WTC11 (cell line): ENCODE data around the gene APMAP. TPM values are rescaled to one million over a fixed set of nuclear protein-coding genes. Genes with fewer than 3 reads are reported as not detected.

Experiments used
- ATAC-seq: fragments of 200-7000 bp; cut with Tn5 transposase; 2 replicates; pipeline ENCODE4 v1.10.0; 2021; ENCODE audit warnings: mild to moderate bottlenecking, moderate library complexity
- CTCF ChIA-PET: fragments of 300-600 bp; sonication (Branson Sonifier 250); formaldehyde crosslinking; loops from one replicate; lab custom pipeline; 2021; ENCODE audit warnings: antibody characterized with exemption; lab: Charles Lee
- POLR2A ChIA-PET: fragments of 350-600 bp; sonication (Branson Sonifier 250); formaldehyde crosslinking; loops from one replicate; lab custom pipeline; 2021; ENCODE audit warnings: antibody characterized with exemption; lab: Charles Lee
- DNase-seq: peaks from one replicate; pipeline ENCODE4 v3.0.0; 2021; ENCODE audit warnings: low spot score
- H3K27ac Mint-ChIP-seq: 2 replicates; pipeline ENCODE4 v1.8.0; 2021; ENCODE audit warnings: mixed read lengths
- H3K27me3 Mint-ChIP-seq: 2 replicates; pipeline ENCODE4 v1.8.0; 2021; ENCODE audit warnings: low read depth, mild to moderate bottlenecking, moderate library complexity, mixed read lengths
- H3K36me3 Mint-ChIP-seq: 2 replicates; pipeline ENCODE4 v1.8.0; 2021; ENCODE audit warnings: mixed read lengths
- H3K4me1 Mint-ChIP-seq: 2 replicates; pipeline ENCODE4 v1.8.0; 2022; ENCODE audit warnings: mixed read lengths
- H3K4me3 Mint-ChIP-seq: 2 replicates; pipeline ENCODE4 v1.8.0; 2021; ENCODE audit warnings: mild to moderate bottlenecking, moderate library complexity, mixed read lengths
- H3K9me3 Mint-ChIP-seq: 2 replicates; pipeline ENCODE4 v1.8.0; 2021; ENCODE audit warnings: mixed read lengths
- GABPB1 ChIP-seq: sonication (generic); formaldehyde crosslinking; IDR thresholded peaks from 2 replicates; pipeline ENCODE4 v1.8.1; 2023; ENCODE audit warnings: mild to moderate bottlenecking, missing genetic modification reagents
- GRHL2 ChIP-seq: fragments of 250-450 bp; sonication (Bioruptor Pico); IDR thresholded peaks from 2 replicates; pipeline ENCODE4 v1.8.0; 2022; ENCODE audit warnings: mild to moderate bottlenecking, moderate library complexity; ENCODE audit not compliant: insufficient replicate concordance, severe bottlenecking
- MYBL2 ChIP-seq: sonication (generic); formaldehyde crosslinking; IDR thresholded peaks from 2 replicates; pipeline ENCODE4 v1.8.1; 2023; ENCODE audit warnings: mild to moderate bottlenecking, moderate library complexity, missing genetic modification reagents
- RELA ChIP-seq: sonication (generic); formaldehyde crosslinking; IDR thresholded peaks from 2 replicates; pipeline ENCODE4 v1.8.1; 2022; ENCODE audit warnings: missing genetic modification reagents, mild to moderate bottlenecking, borderline replicate concordance
- TEAD1 ChIP-seq: sonication (generic); formaldehyde crosslinking; IDR thresholded peaks from 2 replicates; pipeline ENCODE4 v1.8.0; 2022; ENCODE audit warnings: mild to moderate bottlenecking, missing genetic modification reagents
- TEAD4 ChIP-seq: sonication (generic); formaldehyde crosslinking; IDR thresholded peaks from 2 replicates; pipeline ENCODE4 v1.8.0; 2022; ENCODE audit warnings: mild to moderate bottlenecking, missing genetic modification reagents
- ZBTB21 ChIP-seq: sonication (generic); formaldehyde crosslinking; IDR thresholded peaks from 2 replicates; pipeline ENCODE4 v1.8.1; 2023; ENCODE audit warnings: mild to moderate bottlenecking, missing genetic modification reagents, borderline replicate concordance
- ZNF416 ChIP-seq: fragments of 250-450 bp; sonication (Bioruptor Pico); IDR thresholded peaks from 2 replicates; pipeline ENCODE4 v1.9.0; 2021; ENCODE audit warnings: mild to moderate bottlenecking, inconsistent platforms
- total RNA-seq: library from RNA; stranded (reverse); gene quantifications from 3 replicates; pipeline ENCODE4 v1.2.3, GENCODE V29; 2021
- TF ChIP-seq, protein P1 (sequence below): sonication (generic); formaldehyde crosslinking; IDR thresholded peaks from 2 replicates; pipeline ENCODE4 v1.8.1; 2023; ENCODE audit warnings: mild to moderate bottlenecking, missing genetic modification reagents
- TF ChIP-seq, protein P2 (sequence below): sonication (generic); formaldehyde crosslinking; conservative IDR thresholded peaks from 2 replicates; pipeline ENCODE4 v1.8.1; 2022; ENCODE audit warnings: mild to moderate bottlenecking, missing genetic modification reagents
- TF ChIP-seq, protein P3 (sequence below): sonication (generic); formaldehyde crosslinking; IDR thresholded peaks from 2 replicates; pipeline ENCODE4 v1.8.0; 2023; ENCODE audit warnings: mild to moderate bottlenecking, missing genetic modification reagents
- TF ChIP-seq, protein P4 (sequence below): sonication (generic); formaldehyde crosslinking; IDR thresholded peaks from 2 replicates; pipeline ENCODE4 v1.8.1; 2023; ENCODE audit warnings: mild to moderate bottlenecking, missing genetic modification reagents, moderate library complexity
- TF ChIP-seq, protein P5 (sequence below): sonication (generic); formaldehyde crosslinking; IDR thresholded peaks from 2 replicates; pipeline ENCODE4 v1.8.1; 2022; ENCODE audit warnings: low read depth, missing genetic modification reagents, borderline replicate concordance
- TF ChIP-seq, protein P6 (sequence below): fragments of 250-450 bp; sonication (Bioruptor Pico); IDR thresholded peaks from 2 replicates; pipeline ENCODE4 v1.9.0; 2021; ENCODE audit warnings: mild to moderate bottlenecking
- TF ChIP-seq, protein P7 (sequence below): sonication (generic); formaldehyde crosslinking; IDR thresholded peaks from 2 replicates; pipeline ENCODE4 v1.8.0; 2022; ENCODE audit warnings: mild to moderate bottlenecking, missing genetic modification reagents

Gene APMAP
- total RNA-seq, 1 experiment from 2014 or later, result 55.3 TPM

DNA sequence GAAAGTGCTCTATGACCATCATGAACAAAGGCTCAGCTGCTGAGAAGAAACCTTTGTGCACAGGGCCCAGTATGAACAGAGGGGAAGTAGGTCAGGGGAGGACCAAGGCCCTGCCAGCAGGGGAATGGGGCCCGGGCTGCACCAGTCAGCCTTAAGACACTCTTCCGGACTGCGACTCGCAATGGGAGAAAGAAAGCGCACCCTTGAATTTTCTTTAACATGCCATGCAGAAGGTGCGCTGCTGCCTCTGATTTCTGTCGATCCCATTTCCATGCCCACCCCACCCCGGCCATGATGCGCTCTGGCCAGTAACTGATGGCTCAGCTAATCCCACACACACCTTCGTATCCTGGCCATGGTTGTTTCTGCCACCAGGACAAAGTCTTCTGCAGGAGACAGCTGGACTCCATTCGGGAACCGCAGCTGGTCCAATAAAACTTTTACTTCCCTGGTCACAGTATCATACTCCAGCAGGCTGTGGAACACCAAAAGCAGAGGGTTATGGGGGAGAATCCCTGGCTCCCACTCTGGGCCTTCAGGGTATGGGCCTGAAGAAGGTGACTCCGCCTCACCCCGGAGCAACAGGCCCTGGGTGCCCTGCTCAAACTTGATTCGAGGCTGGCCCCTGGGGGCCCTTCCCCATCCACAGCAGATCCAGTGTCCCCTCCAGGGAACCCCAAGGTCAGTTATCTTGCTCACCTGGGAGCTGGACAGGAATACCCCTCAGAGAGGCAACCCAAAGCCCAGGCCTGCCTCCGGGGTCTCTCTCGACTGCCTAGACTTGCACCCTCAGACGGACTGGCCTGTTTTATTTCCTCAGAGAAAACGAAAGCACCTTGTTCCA, 23.1 kb downstream of the APMAP start:
- no peak for TF ChIP-seq ZBTB21 (CRISPR knock-in tag)
- TF ChIP-seq, protein P1, sequence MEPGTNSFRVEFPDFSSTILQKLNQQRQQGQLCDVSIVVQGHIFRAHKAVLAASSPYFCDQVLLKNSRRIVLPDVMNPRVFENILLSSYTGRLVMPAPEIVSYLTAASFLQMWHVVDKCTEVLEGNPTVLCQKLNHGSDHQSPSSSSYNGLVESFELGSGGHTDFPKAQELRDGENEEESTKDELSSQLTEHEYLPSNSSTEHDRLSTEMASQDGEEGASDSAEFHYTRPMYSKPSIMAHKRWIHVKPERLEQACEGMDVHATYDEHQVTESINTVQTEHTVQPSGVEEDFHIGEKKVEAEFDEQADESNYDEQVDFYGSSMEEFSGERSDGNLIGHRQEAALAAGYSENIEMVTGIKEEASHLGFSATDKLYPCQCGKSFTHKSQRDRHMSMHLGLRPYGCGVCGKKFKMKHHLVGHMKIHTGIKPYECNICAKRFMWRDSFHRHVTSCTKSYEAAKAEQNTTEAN (CRISPR knock-in tag), result no peak
- TF ChIP-seq, protein P2, sequence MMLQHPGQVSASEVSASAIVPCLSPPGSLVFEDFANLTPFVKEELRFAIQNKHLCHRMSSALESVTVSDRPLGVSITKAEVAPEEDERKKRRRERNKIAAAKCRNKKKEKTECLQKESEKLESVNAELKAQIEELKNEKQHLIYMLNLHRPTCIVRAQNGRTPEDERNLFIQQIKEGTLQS, result no peak
- TF ChIP-seq, protein P3, sequence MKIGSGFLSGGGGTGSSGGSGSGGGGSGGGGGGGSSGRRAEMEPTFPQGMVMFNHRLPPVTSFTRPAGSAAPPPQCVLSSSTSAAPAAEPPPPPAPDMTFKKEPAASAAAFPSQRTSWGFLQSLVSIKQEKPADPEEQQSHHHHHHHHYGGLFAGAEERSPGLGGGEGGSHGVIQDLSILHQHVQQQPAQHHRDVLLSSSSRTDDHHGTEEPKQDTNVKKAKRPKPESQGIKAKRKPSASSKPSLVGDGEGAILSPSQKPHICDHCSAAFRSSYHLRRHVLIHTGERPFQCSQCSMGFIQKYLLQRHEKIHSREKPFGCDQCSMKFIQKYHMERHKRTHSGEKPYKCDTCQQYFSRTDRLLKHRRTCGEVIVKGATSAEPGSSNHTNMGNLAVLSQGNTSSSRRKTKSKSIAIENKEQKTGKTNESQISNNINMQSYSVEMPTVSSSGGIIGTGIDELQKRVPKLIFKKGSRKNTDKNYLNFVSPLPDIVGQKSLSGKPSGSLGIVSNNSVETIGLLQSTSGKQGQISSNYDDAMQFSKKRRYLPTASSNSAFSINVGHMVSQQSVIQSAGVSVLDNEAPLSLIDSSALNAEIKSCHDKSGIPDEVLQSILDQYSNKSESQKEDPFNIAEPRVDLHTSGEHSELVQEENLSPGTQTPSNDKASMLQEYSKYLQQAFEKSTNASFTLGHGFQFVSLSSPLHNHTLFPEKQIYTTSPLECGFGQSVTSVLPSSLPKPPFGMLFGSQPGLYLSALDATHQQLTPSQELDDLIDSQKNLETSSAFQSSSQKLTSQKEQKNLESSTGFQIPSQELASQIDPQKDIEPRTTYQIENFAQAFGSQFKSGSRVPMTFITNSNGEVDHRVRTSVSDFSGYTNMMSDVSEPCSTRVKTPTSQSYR, result no peak
- Mint-ChIP-seq H3K9me3 (no peaks in the 10 kb centered on the region), H3K36me3 (peaks cover 45% of the 10 kb centered on the region), H3K27me3 (no peaks in the 10 kb centered on the region), H3K4me1 (no peaks in the 10 kb centered on the region), H3K27ac (no peak overlapping the region), H3K4me3 (no peak overlapping the region)
- no peak for ATAC-seq
- no peak for DNase-seq
- ChIA-PET CTCF (no interaction called here), POLR2A (no interaction called here)

DNA sequence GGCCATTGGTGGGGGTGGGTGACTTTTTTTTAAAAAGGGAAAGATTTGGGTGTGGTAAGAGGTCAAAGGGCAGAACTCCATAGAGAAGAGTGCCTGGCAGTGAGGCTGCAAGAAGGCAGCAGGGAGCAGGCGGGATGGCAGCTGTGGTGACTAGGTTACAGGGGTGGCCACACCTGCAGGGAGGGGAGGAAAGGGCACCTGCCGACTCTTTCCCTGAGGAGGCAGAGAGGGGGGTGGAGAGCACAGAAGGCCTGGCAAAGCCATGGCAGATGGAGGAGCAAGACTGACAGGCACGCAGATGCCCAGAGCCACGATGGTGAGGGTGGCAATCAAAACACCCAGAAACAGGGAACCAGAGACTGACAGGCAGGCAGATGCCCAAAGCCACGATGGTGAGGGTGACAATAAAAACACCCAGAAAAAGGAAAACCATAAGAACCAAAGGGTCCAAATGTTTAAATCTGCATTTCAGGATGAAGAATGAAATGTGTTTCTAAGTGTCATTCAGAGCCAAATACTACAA, 24.2 kb downstream of the APMAP start:
- no peak overlapping the region for H3K4me3 Mint-ChIP-seq
- no peak overlapping the region for H3K27ac Mint-ChIP-seq
- no peaks in the 10 kb centered on the region for H3K4me1 Mint-ChIP-seq
- CTCF ChIA-PET, result no interaction called here
- peaks cover 49% of the 10 kb centered on the region for H3K36me3 Mint-ChIP-seq
- H3K27me3 Mint-ChIP-seq, result no peaks in the 10 kb centered on the region
- H3K9me3 Mint-ChIP-seq, result no peaks in the 10 kb centered on the region
- DNase-seq (no peak), ATAC-seq (no peak)
- POLR2A ChIA-PET, result no interaction called here
- no peak for TF ChIP-seq ZBTB21 (CRISPR knock-in tag)
- no peak for TF ChIP-seq TEAD4
- no peak for TF ChIP-seq TEAD1 (CRISPR knock-in tag)
- TF ChIP-seq GRHL2 (CRISPR knock-in tag), result no peak
- TF ChIP-seq, protein P4, sequence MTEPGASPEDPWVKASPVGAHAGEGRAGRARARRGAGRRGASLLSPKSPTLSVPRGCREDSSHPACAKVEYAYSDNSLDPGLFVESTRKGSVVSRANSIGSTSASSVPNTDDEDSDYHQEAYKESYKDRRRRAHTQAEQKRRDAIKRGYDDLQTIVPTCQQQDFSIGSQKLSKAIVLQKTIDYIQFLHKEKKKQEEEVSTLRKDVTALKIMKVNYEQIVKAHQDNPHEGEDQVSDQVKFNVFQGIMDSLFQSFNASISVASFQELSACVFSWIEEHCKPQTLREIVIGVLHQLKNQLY (CRISPR knock-in tag), result no peak
- no peak for TF ChIP-seq MYBL2 (CRISPR knock-in tag)
- TF ChIP-seq ZNF416 (CRISPR knock-in tag), result no peak
- TF ChIP-seq, all 79 proteins: peak for 0

DNA sequence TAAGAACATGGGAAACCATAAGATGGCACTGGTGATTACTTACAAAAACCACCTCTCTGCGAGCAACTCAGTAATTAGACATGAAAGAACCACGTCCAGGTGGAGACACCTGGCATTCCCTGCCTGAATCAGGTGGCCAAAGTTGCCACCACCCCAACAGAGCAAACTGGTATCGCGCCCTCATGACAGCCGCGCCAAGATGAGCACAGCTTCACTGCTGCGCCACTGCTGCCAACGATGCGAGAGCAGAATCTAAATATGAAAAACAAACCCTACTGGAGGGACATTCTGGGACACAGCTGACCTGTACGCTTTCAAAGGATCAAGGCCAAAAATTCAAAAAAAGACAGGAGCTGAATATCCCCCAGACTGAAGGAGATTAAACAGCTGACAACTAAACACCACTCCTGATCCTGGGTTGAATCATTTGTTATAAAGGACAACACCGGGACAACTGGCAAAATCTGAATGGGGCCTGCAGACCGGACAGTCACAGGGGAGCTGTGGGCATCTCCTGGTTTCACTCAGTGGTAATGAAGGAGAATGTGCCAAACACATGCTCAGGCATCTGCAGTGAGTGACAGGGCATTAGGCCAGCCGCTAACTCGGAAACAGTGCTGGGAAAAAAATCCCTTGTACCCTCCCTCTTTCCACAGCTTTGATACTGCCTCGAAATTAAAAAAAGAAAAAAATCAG, 26.1 kb downstream of the APMAP start:
- ChIA-PET POLR2A (interaction anchor here (1.1 kb wide), 1 partner anchor 12 kb away, joined by 3 read pairs; no protein-coding TSS in a partner anchor), CTCF (interaction anchor here (1.3 kb wide), 1 partner anchor 99 kb away, joined by 3 read pairs; no protein-coding TSS in a partner anchor)
- H3K9me3 Mint-ChIP-seq, result no peaks in the 10 kb centered on the region
- no peaks in the 10 kb centered on the region for H3K27me3 Mint-ChIP-seq
- H3K4me3 Mint-ChIP-seq, result no peak overlapping the region
- no peak overlapping the region for H3K27ac Mint-ChIP-seq
- no peak for DNase-seq
- H3K4me1 Mint-ChIP-seq, result no peaks in the 10 kb centered on the region
- ATAC-seq, result no peak
- peaks cover 55% of the 10 kb centered on the region for H3K36me3 Mint-ChIP-seq
- TF ChIP-seq, protein P5, sequence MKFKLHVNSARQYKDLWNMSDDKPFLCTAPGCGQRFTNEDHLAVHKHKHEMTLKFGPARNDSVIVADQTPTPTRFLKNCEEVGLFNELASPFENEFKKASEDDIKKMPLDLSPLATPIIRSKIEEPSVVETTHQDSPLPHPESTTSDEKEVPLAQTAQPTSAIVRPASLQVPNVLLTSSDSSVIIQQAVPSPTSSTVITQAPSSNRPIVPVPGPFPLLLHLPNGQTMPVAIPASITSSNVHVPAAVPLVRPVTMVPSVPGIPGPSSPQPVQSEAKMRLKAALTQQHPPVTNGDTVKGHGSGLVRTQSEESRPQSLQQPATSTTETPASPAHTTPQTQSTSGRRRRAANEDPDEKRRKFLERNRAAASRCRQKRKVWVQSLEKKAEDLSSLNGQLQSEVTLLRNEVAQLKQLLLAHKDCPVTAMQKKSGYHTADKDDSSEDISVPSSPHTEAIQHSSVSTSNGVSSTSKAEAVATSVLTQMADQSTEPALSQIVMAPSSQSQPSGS, result no peak
- TF ChIP-seq, protein P3, result no peak
- no peak for TF ChIP-seq RELA (CRISPR knock-in tag)
- TF ChIP-seq, protein P6, sequence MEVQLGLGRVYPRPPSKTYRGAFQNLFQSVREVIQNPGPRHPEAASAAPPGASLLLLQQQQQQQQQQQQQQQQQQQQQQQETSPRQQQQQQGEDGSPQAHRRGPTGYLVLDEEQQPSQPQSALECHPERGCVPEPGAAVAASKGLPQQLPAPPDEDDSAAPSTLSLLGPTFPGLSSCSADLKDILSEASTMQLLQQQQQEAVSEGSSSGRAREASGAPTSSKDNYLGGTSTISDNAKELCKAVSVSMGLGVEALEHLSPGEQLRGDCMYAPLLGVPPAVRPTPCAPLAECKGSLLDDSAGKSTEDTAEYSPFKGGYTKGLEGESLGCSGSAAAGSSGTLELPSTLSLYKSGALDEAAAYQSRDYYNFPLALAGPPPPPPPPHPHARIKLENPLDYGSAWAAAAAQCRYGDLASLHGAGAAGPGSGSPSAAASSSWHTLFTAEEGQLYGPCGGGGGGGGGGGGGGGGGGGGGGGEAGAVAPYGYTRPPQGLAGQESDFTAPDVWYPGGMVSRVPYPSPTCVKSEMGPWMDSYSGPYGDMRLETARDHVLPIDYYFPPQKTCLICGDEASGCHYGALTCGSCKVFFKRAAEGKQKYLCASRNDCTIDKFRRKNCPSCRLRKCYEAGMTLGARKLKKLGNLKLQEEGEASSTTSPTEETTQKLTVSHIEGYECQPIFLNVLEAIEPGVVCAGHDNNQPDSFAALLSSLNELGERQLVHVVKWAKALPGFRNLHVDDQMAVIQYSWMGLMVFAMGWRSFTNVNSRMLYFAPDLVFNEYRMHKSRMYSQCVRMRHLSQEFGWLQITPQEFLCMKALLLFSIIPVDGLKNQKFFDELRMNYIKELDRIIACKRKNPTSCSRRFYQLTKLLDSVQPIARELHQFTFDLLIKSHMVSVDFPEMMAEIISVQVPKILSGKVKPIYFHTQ (CRISPR knock-in tag), result no peak
- no peak for TF ChIP-seq GABPB1 (CRISPR knock-in tag)
- TF ChIP-seq, protein P7, sequence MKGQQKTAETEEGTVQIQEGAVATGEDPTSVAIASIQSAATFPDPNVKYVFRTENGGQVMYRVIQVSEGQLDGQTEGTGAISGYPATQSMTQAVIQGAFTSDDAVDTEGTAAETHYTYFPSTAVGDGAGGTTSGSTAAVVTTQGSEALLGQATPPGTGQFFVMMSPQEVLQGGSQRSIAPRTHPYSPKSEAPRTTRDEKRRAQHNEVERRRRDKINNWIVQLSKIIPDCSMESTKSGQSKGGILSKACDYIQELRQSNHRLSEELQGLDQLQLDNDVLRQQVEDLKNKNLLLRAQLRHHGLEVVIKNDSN (CRISPR knock-in tag), result no peak
